HG02642 (cell line): ENCODE measurements around the gene NDUFS2.

Experiments
- ATAC-seq: cut with Tn5 transposase; IDR thresholded peaks from one replicate; pipeline ENCODE4 v1.9.1; 2021; ENCODE audit warnings: mild to moderate bottlenecking; ENCODE audit not compliant: unreplicated experiment, poor library complexity

NDUFS2 gene

GRCh38 chr1:161201836-161202712 lies at the start of gene NDUFS2:
Gene NDUFS2 (plus strand): TSS chr1:161202367. CDS start chr1:161202386, 19 bp downstream.
- peak; percentile 93 for ATAC-seq

DNA sequence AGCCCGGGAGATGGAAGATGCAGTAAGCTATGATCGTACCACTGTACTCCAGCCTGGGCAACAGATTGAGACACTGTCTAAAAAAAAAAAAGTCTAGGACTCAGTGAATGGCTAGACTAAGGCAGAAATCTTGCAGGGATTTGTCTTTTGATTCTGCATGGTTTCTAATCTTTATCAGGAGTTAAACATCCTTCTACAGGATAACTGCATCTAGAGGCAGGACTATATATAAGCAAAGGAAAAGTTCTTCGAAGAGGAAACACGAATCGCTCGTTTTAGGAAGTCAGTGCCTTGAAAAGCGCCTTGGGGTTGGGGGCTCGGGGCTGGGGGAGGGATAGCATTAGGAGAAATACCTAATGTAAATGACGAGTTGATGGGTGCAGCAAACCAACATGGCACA lies 49.0 kb upstream of the NDUFS2 start:
- ATAC-seq = no peak

DNA sequence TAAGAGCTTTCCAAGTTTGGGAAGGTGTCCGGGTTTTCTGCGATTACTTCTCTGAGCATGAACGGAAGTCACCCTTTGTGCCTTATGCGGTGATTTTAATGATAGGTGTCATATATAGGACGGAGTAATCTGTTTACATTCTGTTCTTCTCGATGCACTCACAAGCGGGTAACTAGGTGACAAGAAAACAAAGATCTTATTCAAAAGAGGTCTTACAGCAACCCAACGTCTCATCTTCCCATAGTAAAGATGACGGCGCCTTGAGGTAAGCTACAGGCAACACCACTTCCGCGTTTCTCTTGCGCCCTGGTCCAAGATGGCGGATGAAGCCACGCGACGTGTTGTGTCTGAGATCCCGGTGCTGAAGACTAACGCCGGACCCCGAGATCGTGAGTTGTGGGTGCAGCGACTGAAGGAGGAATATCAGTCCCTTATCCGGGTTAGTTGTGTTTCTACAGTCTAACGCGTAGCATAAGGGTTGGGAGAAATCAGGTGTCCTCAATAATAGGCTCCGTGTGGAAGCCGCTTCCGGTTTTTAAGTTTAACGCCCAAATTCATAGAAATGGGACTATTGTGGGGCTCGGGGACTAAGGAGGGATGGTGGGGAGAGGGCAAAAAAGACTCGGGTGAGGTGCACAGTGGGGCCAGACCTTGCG lies 48.4 kb upstream of the NDUFS2 start, which contains the start of gene UFC1:
UFC1 (plus strand) TSS at position 297 of the 656 bp plus-strand sequence; CDS start at position 317, 20 bp downstream.
- peak; percentile 94 for ATAC-seq

GRCh38 chr1:161157867-161158266 lies 44.3 kb upstream of the NDUFS2 start:
- no peak for ATAC-seq

DNA sequence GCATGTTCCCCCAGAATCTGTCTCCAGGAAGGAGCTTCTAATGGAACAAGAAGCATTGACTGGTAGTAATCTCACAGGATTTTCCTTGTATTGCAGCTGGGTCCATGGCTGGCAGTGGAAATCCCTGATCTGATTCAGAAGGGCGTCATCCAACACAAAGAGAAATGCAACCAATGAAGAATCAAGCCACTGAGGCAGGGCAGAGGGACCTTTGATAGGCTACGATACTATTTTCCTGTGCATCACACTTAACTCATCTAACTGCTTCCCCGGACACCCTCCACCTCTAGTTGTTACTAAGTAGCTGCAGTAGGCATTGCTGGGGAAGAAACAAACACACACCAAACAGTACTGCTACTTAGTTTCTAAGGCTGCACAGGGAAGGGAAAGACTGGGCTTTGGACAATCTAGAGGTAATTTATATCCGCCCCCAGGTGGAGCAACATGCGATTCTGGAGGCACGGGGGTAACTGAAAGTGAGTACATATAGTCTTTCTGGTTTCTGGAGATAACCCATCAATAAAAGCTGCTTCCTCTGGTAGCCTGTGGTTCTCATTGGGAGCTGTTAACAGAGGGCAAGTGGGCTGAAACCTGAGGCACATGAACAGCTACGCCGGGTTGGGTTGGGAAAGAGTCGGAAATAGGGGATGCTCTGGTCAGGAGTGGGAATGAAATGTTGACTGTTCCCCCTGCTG lies 43.7 kb upstream of the NDUFS2 start:
- ATAC-seq = no peak

DNA sequence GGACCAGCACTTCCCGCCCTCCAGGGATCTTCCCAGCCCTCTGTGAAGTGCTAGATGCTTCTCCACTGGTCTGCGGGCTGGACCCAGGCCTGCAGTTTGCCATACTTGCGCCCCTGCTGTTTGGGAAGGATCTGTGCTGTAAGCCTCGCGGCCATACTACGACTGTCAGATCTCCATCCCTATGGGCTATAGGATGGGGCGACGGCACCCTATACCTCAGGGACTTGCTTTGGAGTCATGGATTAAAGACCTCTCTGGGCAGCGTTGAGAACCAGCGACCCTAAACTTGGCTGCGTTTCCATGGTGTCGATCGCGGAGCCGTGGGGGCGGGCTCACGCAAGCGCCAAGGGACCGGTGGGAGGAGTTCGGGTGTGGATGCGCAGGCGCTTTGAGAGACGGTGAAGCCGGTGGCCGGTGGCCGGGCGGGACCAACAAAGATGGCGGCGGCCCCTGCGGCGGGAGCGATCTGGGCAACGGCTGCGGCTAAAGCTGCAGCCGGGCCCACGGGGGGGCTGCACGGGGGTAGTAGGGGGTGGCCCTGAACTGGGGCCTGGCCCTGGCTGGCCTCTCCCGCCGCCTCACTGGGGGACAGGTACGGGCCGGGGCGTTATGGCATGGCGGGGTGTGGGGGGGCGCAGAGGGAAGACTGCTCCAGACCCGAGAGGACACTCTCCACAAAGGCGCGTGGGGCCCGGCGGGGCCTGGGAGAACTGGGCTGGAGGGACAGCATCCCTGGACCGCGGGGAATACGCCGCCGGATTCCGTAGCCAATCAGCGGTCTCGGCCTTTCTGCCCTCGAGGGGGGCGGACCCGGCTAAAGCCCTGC lies 42.9 kb upstream of the NDUFS2 start, which contains the start of gene USP21:
USP21 (plus strand) TSS at position 414 of the 826 bp plus-strand sequence. CDS start 1,141 bp downstream, outside the sequence.
- peak; percentile 91 for ATAC-seq

- ATAC-seq = no peak
Observed at GRCh38 chr1:161159913-161160243, 42.3 kb upstream of the NDUFS2 start.

GRCh38 chr1:161160671-161161145 lies 41.5 kb upstream of the NDUFS2 start:
- no peak for ATAC-seq

DNA sequence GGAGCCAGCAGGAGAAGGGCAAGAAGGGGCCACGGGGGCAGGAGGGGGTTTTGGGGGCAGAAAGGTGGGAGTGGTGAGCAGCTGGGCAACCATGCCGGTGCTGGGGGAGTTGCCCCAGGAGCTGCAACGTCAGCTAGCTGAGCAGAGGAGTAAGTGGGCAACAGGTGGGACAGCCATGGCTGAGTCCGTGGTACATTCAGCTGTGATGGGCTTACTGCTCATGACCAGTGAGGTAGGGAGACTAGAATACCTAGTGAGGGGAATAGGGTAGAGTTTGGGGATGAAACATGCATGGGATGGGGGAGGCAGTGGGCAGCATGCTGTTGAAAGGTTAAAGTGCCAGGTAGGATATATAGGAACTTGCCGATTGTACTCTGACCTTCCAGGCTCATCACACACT lies 40.5 kb upstream of the NDUFS2 start:
- no peak for ATAC-seq

DNA sequence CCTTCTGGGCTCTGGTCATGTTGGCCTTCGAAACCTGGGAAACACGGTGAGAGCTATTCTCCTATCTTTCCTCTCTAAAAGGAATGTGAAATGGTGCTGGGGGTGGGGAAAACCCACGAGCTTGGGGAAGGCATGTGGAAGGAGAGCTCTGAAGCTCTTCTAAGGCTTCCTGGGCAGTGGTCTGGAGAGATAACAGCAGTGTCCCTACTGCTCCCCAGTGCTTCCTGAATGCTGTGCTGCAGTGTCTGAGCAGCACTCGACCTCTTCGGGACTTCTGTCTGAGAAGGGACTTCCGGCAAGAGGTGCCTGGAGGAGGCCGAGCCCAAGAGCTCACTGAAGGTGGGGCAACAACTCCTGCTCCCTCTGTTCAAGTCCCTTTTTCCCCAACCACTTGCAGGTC lies 40.1 kb upstream of the NDUFS2 start:
- no peak for ATAC-seq

DNA sequence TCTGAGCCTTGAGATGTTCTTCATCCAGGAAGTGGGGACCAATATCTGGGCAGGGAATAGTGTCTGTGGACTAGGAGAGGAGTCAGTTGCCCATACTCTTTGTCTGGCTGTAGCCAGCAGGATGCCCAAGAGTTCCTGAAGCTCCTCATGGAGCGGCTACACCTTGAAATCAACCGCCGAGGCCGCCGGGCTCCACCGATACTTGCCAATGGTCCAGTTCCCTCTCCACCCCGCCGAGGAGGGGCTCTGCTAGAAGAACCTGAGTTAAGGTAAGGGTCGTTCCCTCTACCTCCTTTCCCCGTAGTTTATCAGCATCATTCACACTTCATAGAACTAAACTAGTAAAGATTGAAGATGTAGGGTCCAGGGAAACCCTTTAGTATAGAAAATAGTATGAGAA lies 39.4 kb upstream of the NDUFS2 start:
- no peak for ATAC-seq

GRCh38 chr1:161163793-161164192 lies 38.4 kb upstream of the NDUFS2 start:
- ATAC-seq = no peak

DNA sequence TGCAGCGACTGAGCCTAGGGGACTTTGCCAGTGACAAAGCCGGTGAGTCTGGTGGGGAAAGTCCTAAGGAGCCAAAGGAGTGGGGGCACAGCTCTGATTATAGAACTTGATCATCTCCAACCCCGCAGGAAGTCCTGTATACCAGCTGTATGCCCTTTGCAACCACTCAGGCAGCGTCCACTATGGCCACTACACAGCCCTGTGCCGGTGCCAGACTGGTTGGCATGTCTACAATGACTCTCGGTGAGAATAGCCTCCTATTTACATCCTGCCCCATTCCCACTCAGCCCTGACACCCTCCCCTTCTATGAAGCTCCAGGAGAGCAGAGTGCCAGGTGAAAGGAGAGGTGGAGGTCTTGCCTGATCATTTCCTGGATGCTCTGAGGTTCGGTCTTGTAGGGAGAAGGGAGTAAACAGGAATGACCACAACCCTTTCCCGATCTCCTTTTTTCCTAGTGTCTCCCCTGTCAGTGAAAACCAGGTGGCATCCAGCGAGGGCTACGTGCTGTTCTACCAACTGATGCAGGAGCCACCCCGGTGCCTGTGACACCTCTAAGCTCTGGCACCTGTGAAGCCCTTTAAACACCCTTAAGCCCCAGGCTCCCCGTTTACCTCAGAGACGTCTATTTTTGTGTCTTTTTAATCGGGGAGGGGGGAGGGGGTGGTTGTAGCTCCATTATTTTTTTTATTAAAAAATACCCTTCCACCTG lies 37.1 kb upstream of the NDUFS2 start:
- ATAC-seq = no peak

DNA sequence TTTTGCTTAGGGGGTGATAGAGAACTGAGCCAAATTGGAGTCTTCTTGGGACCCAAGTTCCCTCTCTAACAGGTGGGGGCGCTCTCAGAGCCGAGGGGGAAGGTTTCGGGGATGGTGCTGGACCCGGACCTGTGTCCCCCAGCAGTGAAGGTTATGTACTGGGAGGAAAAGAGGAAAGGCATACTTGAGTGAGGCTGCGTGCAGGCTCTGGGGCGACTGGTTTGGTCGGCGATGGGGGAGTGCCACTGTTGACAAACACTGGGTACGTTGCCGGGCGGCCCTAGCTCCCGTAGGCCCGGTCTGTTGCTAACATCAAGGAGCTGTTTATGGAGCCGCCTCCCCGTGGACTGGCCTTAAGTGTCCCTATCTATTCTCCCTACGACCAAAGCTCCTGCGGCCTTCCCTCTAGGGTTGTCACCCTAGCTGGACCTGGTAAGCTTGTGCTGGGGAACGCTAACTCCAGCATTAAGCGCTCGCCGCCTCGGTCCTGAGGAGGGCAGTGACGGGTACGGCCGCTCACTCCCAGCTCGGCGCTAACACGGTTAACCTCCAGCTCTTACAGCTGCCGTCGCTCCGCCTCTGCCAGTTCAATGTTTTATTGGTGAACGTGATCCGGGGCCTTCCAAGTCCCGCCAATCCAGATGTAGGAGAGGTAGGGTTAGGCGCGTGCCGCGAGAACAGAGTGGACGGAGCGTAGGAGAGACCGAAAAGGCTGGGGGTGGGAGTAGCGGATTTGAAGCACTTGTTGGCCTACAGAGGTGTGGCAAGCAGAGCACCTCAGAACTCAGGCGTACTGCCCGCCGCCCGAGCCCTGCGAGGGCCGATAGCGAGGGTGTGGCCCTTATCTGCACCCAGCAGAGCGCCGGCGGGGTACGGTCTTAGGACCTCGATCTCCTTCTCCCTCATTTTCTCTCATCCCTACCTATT lies 36.2 kb upstream of the NDUFS2 start, which contains the start of gene PPOX:
PPOX (plus strand) TSS at position 685 of the 927 bp plus-strand sequence. CDS start 422 bp downstream, outside the sequence.
- peak; percentile 92 for ATAC-seq

DNA sequence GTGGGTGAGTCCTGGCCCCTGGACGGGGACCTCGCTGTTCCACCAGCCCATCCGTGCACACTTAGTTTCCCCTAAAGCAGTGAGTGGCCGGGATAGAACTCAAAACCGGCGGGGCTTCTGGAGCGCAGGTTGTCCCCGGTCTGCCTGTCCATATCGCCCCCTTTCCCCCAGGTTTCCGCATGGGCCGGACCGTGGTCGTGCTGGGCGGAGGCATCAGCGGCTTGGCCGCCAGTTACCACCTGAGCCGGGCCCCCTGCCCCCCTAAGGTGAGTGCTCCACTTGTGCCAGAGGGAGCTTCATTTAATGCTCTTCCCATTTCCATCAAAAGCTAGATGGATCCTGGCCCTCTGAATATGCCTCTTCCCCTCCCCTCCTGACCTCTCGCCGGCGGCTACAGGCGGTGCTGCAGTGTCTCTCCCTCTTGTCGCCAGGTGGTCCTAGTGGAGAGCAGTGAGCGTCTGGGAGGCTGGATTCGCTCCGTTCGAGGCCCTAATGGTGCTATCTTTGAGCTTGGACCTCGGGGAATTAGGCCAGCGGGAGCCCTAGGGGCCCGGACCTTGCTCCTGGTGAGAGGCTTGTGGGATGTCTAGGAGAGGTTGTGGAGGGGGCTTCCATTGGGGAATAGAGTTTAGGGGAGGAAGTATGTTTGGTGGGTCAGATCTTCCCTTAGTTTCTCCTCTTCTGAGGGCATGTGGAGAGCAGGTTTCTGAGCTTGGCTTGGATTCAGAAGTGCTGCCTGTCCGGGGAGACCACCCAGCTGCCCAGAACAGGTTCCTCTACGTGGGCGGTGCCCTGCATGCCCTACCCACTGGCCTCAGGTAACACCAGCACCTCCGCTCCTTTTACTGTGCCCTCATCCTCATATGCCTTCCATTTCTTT lies 35.3 kb upstream of the NDUFS2 start:
- no peak for ATAC-seq

GRCh38 chr1:161168906-161169305 lies 33.3 kb upstream of the NDUFS2 start:
- ATAC-seq = no peak

DNA sequence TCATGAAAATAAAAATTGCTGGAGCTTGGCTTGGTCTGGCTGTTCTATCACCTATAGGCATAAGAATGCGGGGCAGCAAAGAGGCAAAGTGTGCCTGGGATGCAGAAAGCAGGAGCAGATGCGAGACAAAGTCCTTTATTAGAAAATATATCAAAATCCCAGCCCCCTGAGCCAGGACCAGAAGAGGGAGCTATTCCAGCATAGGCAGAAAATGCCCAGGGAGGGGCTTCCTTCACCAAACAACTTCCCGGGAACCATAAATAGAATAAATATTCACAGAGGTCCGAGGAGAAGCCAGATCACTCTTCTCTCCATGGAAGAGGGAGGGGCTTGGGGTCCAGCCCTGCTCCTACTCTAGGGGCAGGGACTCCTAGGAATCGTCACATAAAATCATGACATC lies 31.0 kb upstream of the NDUFS2 start:
- no peak for ATAC-seq
